HL-60 (cell line): ENCODE measurements around the gene TDRD5.

Experiments
- DNase-seq, 2 experiments: peaks; one replicate each; pipeline ENCODE4 v3.0.0-alpha.2; 2010 to 2020; ENCODE audit warnings: low read depth in 1 of 2, low spot score in 1 of 2
- H3K27ac ChIP-seq: fragments of 250-450 bp; sonication (Bioruptor Pico); replicated peaks from 2 replicates; pipeline ENCODE4 v1.5.1; 2020; ENCODE audit warnings: mild to moderate bottlenecking, moderate library complexity
- H3K27me3 ChIP-seq: fragments of 250-450 bp; sonication (Bioruptor Pico); 2 replicates; pipeline ENCODE4 v1.5.1; 2021; ENCODE audit warnings: mild to moderate bottlenecking, moderate library complexity; ENCODE audit not compliant: insufficient read depth, poor library complexity, severe bottlenecking
- H3K4me3 ChIP-seq: replicated peaks from 2 replicates; pipeline ENCODE4 v1.5.1; 2011; ENCODE audit warnings: mild to moderate bottlenecking, control low read depth, low read length; ENCODE audit not compliant: insufficient read depth
- GABPA ChIP-seq: IDR thresholded peaks from 2 replicates; pipeline ENCODE4 v1.6.1; 2012; ENCODE audit warnings: low read depth
- POLR2AphosphoS5 ChIP-seq: IDR thresholded peaks from 2 replicates; pipeline ENCODE4 v1.6.1; 2012; ENCODE audit warnings: low read depth
- REST ChIP-seq: IDR thresholded peaks from 2 replicates; pipeline ENCODE4 v1.6.1; 2012; ENCODE audit warnings: low read depth; ENCODE audit not compliant: insufficient replicate concordance
- SPI1 ChIP-seq: IDR thresholded peaks from 2 replicates; pipeline ENCODE4 v1.6.1; 2012; ENCODE audit warnings: low read depth, mild to moderate bottlenecking, borderline replicate concordance
- TF ChIP-seq, protein P1 (sequence below): IDR thresholded peaks from one replicate; pipeline ENCODE4 v1.5.1; 2011; ENCODE audit warnings: low read length, control low read depth, inconsistent platforms; ENCODE audit not compliant: insufficient read depth

The TDRD5 gene

DNA sequence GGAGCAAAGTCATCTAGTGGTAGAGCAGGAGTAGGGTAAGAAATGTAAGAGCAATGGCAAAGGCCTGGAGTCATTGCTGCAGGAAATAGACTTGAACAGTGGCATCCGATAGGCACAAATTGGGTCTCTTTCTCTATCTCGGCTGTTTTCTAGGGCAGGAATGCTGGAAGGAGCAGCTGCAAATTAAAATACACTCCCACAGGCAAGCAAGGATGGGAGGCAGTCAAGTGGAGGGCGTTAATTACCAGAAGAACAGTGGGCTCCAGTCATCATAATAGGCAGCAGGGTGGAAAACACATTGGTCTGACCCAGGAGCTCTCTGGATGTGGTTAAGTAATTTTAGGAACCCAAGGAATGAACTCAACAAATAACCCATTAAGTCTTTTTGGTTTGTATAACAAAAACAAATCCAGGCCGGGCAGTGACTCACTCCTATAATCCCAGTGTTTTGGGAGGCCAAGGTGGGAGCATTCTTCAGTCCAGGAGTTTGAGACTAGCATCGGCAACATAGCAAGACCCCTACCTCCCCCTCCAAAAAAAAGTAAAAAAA, 7.8 kb upstream of the TDRD5 start:
- Histone ChIP-seq H3K27me3 (peaks cover 23% of the 10 kb centered on the region), H3K4me3 (no peak overlapping the region), H3K27ac (no peak overlapping the region)
- no peak for DNase-seq
- TF ChIP-seq POLR2AphosphoS5 (no peak), SPI1 (no peak), REST (no peak), GABPA (no peak)
- TF ChIP-seq, protein P1, sequence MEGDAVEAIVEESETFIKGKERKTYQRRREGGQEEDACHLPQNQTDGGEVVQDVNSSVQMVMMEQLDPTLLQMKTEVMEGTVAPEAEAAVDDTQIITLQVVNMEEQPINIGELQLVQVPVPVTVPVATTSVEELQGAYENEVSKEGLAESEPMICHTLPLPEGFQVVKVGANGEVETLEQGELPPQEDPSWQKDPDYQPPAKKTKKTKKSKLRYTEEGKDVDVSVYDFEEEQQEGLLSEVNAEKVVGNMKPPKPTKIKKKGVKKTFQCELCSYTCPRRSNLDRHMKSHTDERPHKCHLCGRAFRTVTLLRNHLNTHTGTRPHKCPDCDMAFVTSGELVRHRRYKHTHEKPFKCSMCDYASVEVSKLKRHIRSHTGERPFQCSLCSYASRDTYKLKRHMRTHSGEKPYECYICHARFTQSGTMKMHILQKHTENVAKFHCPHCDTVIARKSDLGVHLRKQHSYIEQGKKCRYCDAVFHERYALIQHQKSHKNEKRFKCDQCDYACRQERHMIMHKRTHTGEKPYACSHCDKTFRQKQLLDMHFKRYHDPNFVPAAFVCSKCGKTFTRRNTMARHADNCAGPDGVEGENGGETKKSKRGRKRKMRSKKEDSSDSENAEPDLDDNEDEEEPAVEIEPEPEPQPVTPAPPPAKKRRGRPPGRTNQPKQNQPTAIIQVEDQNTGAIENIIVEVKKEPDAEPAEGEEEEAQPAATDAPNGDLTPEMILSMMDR: no peak

DNA sequence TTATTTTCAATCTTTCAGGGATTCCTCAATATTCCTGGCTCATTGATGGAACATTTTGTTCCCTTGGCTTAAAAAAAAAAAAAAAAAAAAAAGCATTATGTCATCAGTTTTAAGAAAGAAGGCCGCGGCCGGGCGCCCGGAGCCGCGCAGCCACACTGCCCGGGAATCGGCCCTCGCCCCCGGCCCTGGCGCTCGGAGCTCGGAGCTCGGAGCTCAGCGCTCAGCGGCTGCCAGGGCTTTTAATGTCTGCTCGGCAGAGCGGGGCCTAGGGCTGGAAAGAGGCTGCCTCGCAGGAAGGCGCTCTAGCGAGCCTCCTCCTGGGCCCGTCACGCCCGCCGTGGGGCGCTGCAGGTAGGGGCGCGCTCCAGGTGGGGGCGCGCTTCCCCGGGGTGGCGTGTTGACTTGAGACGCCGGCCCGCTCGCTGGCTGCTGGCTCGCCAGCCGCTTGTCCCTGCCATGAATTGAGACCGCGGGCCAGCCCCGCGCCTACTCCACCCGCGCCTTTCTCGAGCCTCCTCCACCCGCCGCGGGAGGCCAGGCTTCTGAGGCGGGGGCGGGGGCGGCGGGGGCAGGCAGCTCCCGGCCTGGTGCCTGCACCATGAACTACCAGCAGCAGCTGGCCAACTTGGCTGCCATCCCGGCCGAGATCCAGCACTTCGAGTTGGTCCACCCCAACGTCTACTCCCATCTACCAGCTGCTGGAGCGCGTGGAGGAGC, 5.4 kb upstream of the TDRD5 start:
- peak; percentile 14 to 29 for DNase-seq
- Histone ChIP-seq H3K27me3 (peaks cover 26% of the 10 kb centered on the region), H3K27ac (no peak overlapping the region), H3K4me3 (peak overlapping the region; percentile 26)
- TF ChIP-seq, protein P1: no peak
- no peak for TF ChIP-seq GABPA
- TF ChIP-seq POLR2AphosphoS5: no peak
- TF ChIP-seq REST: no peak
- TF ChIP-seq SPI1: no peak

GRCh38 chr1:179587336-179587735, 4.3 kb upstream of the TDRD5 start:
- no peak overlapping the region for H3K27ac ChIP-seq
- H3K4me3 ChIP-seq: no peak overlapping the region
- DNase-seq: no peak
- H3K27me3 ChIP-seq: peaks cover 31% of the 10 kb centered on the region
- TF ChIP-seq, protein P1: no peak
- TF ChIP-seq REST (no peak), GABPA (no peak), POLR2AphosphoS5 (no peak), SPI1 (no peak)
